ENCODE data around the gene TUBGCP6.

- TF ChIP-seq CTCF (IDR thresholded peaks at IDR 0.05) (no peak), POLR2A (IDR thresholded peaks at IDR 0.05) (no peak)
Measured at GRCh38 chr22:50253046-50253915, 8.5 kb upstream of the TUBGCP6 start.
